Esophagus muscularis mucosa (tissue), 4 donors: ENCODE results near the gene EIF1.

Experiments used
- CTCF ChIP-seq, 3 experiments: fragments of 200-600 bp in 2 of 3; fragments of 450-650 bp in 1 of 3; sonication (generic) in 2 of 3; IDR thresholded peaks; one replicate each; pipeline ENCODE4 v1.5.1; 2017 to 2019; ENCODE audit warnings: antibody characterized with exemption in 3 of 3, mild to moderate bottlenecking in 2 of 3, moderate library complexity in 1 of 3
- EP300 ChIP-seq: sonication (generic); formaldehyde crosslinking; IDR thresholded peaks from one replicate; pipeline ENCODE4 v1.6.1; 2017; ENCODE audit warnings: antibody characterized with exemption
- POLR2A ChIP-seq: fragments of 450-650 bp; IDR thresholded peaks from one replicate; pipeline ENCODE4 v1.6.1; 2017; ENCODE audit warnings: antibody characterized with exemption, moderate library complexity, mild to moderate bottlenecking, low read depth
- POLR2AphosphoS5 ChIP-seq, 2 donors: sonication (generic); formaldehyde crosslinking; IDR thresholded peaks; one replicate each; pipeline ENCODE4 v1.6.1; 2017; ENCODE audit warnings: antibody characterized with exemption in 2 of 2

- TF ChIP-seq EP300 (no peak), POLR2A (no peak), CTCF (IDR thresholded peaks at IDR 0.05) (no peak), POLR2AphosphoS5 (IDR thresholded peaks at IDR 0.05) (no peak)
Observed at GRCh38 chr17:41724476-41725050, 35.9 kb downstream of the EIF1 start.
